Measurements from ENCODE around the gene CCDC122. TPM values are rescaled to one million over a fixed set of nuclear protein-coding genes. Genes with fewer than 3 reads are reported as not detected.

Gene CCDC122
- total and polyA plus RNA-seq, 2 donors (not counting 3 experiments of a cell fraction or from before 2014, with no cell fraction given) = 0.57 to 7.5 TPM

- TF ChIP-seq POLR2A (IDR thresholded peaks at IDR 0.05; ENCODE audit: low read depth, low read length) = no peak
- no peak for TF ChIP-seq FOS (IDR thresholded peaks at IDR 0.05; ENCODE audit: borderline replicate concordance, insufficient read depth, low read length)
- TF ChIP-seq POLR2AphosphoS5 (IDR thresholded peaks at IDR 0.05; ENCODE audit: insufficient read depth, low read depth, low read length) = no peak
- no peak for TF ChIP-seq GATA2 (IDR thresholded peaks at IDR 0.05; ENCODE audit: insufficient read depth, insufficient read length, low read depth, low read length)
- TF ChIP-seq, protein P1, sequence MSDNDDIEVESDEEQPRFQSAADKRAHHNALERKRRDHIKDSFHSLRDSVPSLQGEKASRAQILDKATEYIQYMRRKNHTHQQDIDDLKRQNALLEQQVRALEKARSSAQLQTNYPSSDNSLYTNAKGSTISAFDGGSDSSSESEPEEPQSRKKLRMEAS (IDR thresholded peaks at IDR 0.05; ENCODE audit: insufficient read depth, insufficient read length) = no peak
- no peak for TF ChIP-seq JUN (IDR thresholded peaks at IDR 0.05; ENCODE audit: borderline replicate concordance, insufficient read depth, insufficient read length, low read depth)
- TF ChIP-seq, protein P2, sequence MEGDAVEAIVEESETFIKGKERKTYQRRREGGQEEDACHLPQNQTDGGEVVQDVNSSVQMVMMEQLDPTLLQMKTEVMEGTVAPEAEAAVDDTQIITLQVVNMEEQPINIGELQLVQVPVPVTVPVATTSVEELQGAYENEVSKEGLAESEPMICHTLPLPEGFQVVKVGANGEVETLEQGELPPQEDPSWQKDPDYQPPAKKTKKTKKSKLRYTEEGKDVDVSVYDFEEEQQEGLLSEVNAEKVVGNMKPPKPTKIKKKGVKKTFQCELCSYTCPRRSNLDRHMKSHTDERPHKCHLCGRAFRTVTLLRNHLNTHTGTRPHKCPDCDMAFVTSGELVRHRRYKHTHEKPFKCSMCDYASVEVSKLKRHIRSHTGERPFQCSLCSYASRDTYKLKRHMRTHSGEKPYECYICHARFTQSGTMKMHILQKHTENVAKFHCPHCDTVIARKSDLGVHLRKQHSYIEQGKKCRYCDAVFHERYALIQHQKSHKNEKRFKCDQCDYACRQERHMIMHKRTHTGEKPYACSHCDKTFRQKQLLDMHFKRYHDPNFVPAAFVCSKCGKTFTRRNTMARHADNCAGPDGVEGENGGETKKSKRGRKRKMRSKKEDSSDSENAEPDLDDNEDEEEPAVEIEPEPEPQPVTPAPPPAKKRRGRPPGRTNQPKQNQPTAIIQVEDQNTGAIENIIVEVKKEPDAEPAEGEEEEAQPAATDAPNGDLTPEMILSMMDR (IDR thresholded peaks at IDR 0.05; ENCODE audit: extremely low read depth in 1 of 2, insufficient read depth in 1 of 2, low read depth in 1 of 2, low read length in 2 of 2) = no peak
- no peak for TF ChIP-seq EZH2 (IDR thresholded peaks at IDR 0.05; ENCODE audit: borderline replicate concordance, low read depth, low read length, severe bottlenecking)
- no peak for TF ChIP-seq MYC (IDR thresholded peaks at IDR 0.05; ENCODE audit: low read depth, low read length)
- ChIA-PET POLR2A (no interaction called here), CTCF (interaction anchor here (0.6 to 1.3 kb wide), 2 partner anchors 16 to 536 kb away, joined by 3 to 4 read pairs; no protein-coding TSS in a partner anchor)
- FAIRE-seq (no peak), DNase-seq (ENCODE audit: low read depth, low spot score) (no peak)
- H3K9ac ChIP-seq (replicated peaks; ENCODE audit: extremely low read depth, insufficient read depth, low read length) = no peak overlapping the region
- no peaks in the 10 kb centered on the region for H3K36me3 ChIP-seq (ENCODE audit: control insufficient read depth in 2 of 2, extremely low read depth in 1 of 2, insufficient read depth in 2 of 2, low read length in 2 of 2)
- H4K20me1 ChIP-seq (replicated peaks; ENCODE audit: control insufficient read depth, extremely low read depth, insufficient read depth, low read length) = no peaks in the 10 kb centered on the region
- H3K9me3 ChIP-seq (replicated peaks; ENCODE audit: control insufficient read depth, insufficient read depth, low read length) = no peaks in the 10 kb centered on the region
- dilution Hi-C loops (cut with MboI; ENCODE audit: extremely low pct_ligation_motif_present, low sequenced_read_pairs) (loop anchor here (25.0 kb wide), 1 partner anchor 541 kb away; no protein-coding TSS in a partner anchor), intact Hi-C loops (cut with micrococcal nuclease) (no loop called here)
- H3K27me3 ChIP-seq (ENCODE audit: control insufficient read depth in 2 of 2, insufficient read depth in 2 of 2, low read length in 2 of 2) = peaks cover 5 to 11% of the 10 kb centered on the region in 2 experiments
- H3K4me3 ChIP-seq (replicated peaks in 1 of 3; ENCODE audit: insufficient read depth in 1 of 3, low read depth in 1 of 3, low read length in 3 of 3) = no peak overlapping the region
- H3K27ac ChIP-seq (ENCODE audit: insufficient read depth, low read depth, low read length) = no peak overlapping the region
- no peak overlapping the region for H2AFZ ChIP-seq (ENCODE audit: low read depth, low read length)
- H3K9me1 ChIP-seq (replicated peaks; ENCODE audit: control insufficient read depth, extremely low read depth, insufficient read depth, low read length) = no peaks in the 10 kb centered on the region
- H3K4me1 ChIP-seq (ENCODE audit: control insufficient read depth, extremely low read depth, insufficient read depth, low read length) = no peaks in the 10 kb centered on the region
- no peak overlapping the region for H3K4me2 ChIP-seq (ENCODE audit: insufficient read depth, low read length)
- no peaks in the 10 kb centered on the region for H3K79me2 ChIP-seq (ENCODE audit: control insufficient read depth, insufficient read depth, low read length)
- no TSS peak for BruUV-seq (replicated peaks)
Measured at GRCh38 chr13:43920965-43921674, 41.6 kb upstream of the CCDC122 start.

All from endothelial cell of umbilical vein (primary cell).